SK-N-SH treated with all-trans-retinoic acid at 6 μM for 48 hours (cell line): ENCODE data around the gene EFNA1.

Experiments
- ATAC-seq: fragments of 200-7000 bp; cut with Tn5 transposase; 3 replicates; pipeline ENCODE4 v1.9.1; 2020; ENCODE audit warnings: mild to moderate bottlenecking, moderate library complexity
- BACH2 ChIP-seq: fragments of 250-450 bp; sonication (Bioruptor Pico); IDR thresholded peaks from 2 replicates; pipeline ENCODE4 v1.9.0; 2021; ENCODE audit warnings: mild to moderate bottlenecking, borderline replicate concordance
- CSDC2 ChIP-seq: fragments of 250-450 bp; sonication (Bioruptor Pico); IDR thresholded peaks from 2 replicates; pipeline ENCODE4 v1.5.0; 2020; ENCODE audit warnings: mild to moderate bottlenecking, moderate library complexity
- ESRRG ChIP-seq: fragments of 250-450 bp; sonication (Bioruptor Pico); IDR thresholded peaks from 2 replicates; pipeline ENCODE4 v1.6.1; 2021; ENCODE audit warnings: mild to moderate bottlenecking
- GLIS3 ChIP-seq: fragments of 250-450 bp; sonication (Bioruptor Pico); IDR thresholded peaks from 2 replicates; pipeline ENCODE4 v1.5.0; 2020; ENCODE audit warnings: mild to moderate bottlenecking, moderate library complexity
- PPARA ChIP-seq: fragments of 250-450 bp; sonication (Bioruptor Pico); IDR thresholded peaks from 2 replicates; pipeline ENCODE4 v1.5.0; 2020; ENCODE audit warnings: mild to moderate bottlenecking, borderline replicate concordance
- SNAI2 ChIP-seq: fragments of 250-450 bp; sonication (Bioruptor Pico); IDR thresholded peaks from 2 replicates; pipeline ENCODE4 v1.5.0; 2020; ENCODE audit warnings: mild to moderate bottlenecking, moderate library complexity
- TCF4 ChIP-seq: fragments of 250-450 bp; sonication (Bioruptor Pico); IDR thresholded peaks from 2 replicates; pipeline ENCODE4 v1.8.0; 2021; ENCODE audit warnings: mild to moderate bottlenecking, moderate library complexity, borderline replicate concordance
- TOX ChIP-seq: fragments of 250-450 bp; sonication (Bioruptor Pico); IDR thresholded peaks from 2 replicates; pipeline ENCODE4 v1.8.0; 2021; ENCODE audit warnings: mild to moderate bottlenecking, moderate library complexity, borderline replicate concordance
- ZC3H10 ChIP-seq: fragments of 250-450 bp; sonication (Bioruptor Pico); IDR thresholded peaks from 2 replicates; pipeline ENCODE4 v1.5.1; 2021; ENCODE audit warnings: mild to moderate bottlenecking, moderate library complexity
- ZFP3 ChIP-seq: fragments of 250-450 bp; sonication (Bioruptor Pico); IDR thresholded peaks from 2 replicates; pipeline ENCODE4 v1.5.0; 2020; ENCODE audit warnings: mild to moderate bottlenecking, moderate library complexity
- ZNF70 ChIP-seq: fragments of 450-650 bp; formaldehyde crosslinking; IDR thresholded peaks from 2 replicates; pipeline ENCODE4 v1.5.0; 2020; ENCODE audit warnings: mild to moderate bottlenecking, moderate library complexity
- ZNF8 ChIP-seq: fragments of 450-650 bp; formaldehyde crosslinking; IDR thresholded peaks from 2 replicates; pipeline ENCODE4 v1.5.0; 2020; ENCODE audit warnings: mild to moderate bottlenecking, moderate library complexity
- TF ChIP-seq, protein P1 (sequence below): fragments of 250-450 bp; sonication (Bioruptor Pico); IDR thresholded peaks from 2 replicates; pipeline ENCODE4 v1.8.0; 2021; ENCODE audit warnings: low read depth, mild to moderate bottlenecking, moderate library complexity, borderline replicate concordance
- TF ChIP-seq, protein P2 (sequence below): fragments of 250-450 bp; sonication (Bioruptor Pico); IDR thresholded peaks from 2 replicates; pipeline ENCODE4 v1.5.1; 2021; ENCODE audit warnings: mild to moderate bottlenecking, moderate library complexity
- TF ChIP-seq, protein P3 (sequence below): fragments of 250-450 bp; sonication (Bioruptor Pico); IDR thresholded peaks from 2 replicates; pipeline ENCODE4 v1.5.0; 2020; ENCODE audit warnings: mild to moderate bottlenecking, moderate library complexity
- TF ChIP-seq, protein P4 (sequence below): fragments of 250-450 bp; sonication (Bioruptor Pico); IDR thresholded peaks from 2 replicates; pipeline ENCODE4 v1.5.1; 2020; ENCODE audit warnings: low read depth, mild to moderate bottlenecking, moderate library complexity

The EFNA1 gene

DNA sequence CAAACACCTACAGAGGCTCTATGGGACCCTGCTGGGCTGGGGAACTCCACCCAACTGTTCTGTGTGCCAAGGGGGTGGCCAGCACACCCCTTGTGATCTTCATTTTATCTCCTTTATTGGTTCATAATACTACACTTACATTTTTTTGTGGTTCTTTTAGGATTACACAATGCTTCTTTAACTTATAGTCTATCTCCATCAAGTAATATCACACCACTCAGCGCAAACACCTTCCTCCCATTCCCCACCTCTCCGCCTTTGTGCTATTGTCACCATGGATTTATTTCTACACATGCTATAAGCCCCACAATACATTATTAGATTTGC, 33.1 kb upstream of the EFNA1 start:
- peak; percentile 2; the same call in 2 of the 3 replicates for ATAC-seq
- TF ChIP-seq BACH2 (CRISPR knock-in tag) (no peak), ZC3H10 (no peak), ZNF70 (CRISPR knock-in tag) (no peak), ZNF8 (CRISPR knock-in tag) (no peak), ZFP3 (CRISPR knock-in tag) (no peak), TCF4 (CRISPR knock-in tag) (no peak), CSDC2 (CRISPR knock-in tag) (no peak), SNAI2 (CRISPR knock-in tag) (no peak), PPARA (CRISPR knock-in tag) (no peak), ESRRG (no peak)
- TF ChIP-seq, protein P1, sequence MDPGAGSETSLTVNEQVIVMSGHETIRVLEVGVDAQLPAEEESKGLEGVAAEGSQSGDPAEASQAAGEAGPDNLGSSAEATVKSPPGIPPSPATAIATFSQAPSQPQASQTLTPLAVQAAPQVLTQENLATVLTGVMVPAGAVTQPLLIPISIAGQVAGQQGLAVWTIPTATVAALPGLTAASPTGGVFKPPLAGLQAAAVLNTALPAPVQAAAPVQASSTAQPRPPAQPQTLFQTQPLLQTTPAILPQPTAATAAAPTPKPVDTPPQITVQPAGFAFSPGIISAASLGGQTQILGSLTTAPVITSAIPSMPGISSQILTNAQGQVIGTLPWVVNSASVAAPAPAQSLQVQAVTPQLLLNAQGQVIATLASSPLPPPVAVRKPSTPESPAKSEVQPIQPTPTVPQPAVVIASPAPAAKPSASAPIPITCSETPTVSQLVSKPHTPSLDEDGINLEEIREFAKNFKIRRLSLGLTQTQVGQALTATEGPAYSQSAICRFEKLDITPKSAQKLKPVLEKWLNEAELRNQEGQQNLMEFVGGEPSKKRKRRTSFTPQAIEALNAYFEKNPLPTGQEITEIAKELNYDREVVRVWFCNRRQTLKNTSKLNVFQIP (CRISPR knock-in tag), result no peak
- TF ChIP-seq, protein P2, sequence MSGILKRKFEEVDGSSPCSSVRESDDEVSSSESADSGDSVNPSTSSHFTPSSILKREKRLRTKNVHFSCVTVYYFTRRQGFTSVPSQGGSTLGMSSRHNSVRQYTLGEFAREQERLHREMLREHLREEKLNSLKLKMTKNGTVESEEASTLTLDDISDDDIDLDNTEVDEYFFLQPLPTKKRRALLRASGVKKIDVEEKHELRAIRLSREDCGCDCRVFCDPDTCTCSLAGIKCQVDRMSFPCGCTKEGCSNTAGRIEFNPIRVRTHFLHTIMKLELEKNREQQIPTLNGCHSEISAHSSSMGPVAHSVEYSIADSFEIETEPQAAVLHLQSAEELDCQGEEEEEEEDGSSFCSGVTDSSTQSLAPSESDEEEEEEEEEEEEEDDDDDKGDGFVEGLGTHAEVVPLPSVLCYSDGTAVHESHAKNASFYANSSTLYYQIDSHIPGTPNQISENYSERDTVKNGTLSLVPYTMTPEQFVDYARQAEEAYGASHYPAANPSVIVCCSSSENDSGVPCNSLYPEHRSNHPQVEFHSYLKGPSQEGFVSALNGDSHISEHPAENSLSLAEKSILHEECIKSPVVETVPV (CRISPR knock-in tag), result no peak
- TF ChIP-seq, all 23 proteins: peak for 0

DNA sequence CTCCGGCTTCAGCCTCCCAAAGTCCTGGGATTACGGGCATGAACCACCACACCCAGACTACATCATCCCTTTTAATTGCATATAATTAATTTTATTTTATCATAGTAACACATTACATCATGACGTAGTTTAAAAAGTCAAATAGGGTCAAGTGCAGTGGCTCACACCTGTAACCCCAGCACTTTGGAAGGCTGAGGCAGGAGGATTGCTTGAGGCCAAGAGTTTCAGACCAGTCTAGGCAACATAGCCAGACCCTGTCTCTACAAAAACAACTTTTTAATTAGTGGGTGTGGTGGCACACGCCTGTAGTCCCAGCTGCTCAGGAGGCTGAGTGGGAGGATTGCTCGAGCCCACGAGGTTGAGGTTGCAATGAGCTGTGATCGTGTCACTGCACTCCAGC, 28.3 kb upstream of the EFNA1 start:
- TF ChIP-seq, protein P3, sequence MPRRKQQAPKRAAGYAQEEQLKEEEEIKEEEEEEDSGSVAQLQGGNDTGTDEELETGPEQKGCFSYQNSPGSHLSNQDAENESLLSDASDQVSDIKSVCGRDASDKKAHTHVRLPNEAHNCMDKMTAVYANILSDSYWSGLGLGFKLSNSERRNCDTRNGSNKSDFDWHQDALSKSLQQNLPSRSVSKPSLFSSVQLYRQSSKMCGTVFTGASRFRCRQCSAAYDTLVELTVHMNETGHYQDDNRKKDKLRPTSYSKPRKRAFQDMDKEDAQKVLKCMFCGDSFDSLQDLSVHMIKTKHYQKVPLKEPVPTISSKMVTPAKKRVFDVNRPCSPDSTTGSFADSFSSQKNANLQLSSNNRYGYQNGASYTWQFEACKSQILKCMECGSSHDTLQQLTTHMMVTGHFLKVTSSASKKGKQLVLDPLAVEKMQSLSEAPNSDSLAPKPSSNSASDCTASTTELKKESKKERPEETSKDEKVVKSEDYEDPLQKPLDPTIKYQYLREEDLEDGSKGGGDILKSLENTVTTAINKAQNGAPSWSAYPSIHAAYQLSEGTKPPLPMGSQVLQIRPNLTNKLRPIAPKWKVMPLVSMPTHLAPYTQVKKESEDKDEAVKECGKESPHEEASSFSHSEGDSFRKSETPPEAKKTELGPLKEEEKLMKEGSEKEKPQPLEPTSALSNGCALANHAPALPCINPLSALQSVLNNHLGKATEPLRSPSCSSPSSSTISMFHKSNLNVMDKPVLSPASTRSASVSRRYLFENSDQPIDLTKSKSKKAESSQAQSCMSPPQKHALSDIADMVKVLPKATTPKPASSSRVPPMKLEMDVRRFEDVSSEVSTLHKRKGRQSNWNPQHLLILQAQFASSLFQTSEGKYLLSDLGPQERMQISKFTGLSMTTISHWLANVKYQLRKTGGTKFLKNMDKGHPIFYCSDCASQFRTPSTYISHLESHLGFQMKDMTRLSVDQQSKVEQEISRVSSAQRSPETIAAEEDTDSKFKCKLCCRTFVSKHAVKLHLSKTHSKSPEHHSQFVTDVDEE, result no peak
- ATAC-seq, result no peak

DNA sequence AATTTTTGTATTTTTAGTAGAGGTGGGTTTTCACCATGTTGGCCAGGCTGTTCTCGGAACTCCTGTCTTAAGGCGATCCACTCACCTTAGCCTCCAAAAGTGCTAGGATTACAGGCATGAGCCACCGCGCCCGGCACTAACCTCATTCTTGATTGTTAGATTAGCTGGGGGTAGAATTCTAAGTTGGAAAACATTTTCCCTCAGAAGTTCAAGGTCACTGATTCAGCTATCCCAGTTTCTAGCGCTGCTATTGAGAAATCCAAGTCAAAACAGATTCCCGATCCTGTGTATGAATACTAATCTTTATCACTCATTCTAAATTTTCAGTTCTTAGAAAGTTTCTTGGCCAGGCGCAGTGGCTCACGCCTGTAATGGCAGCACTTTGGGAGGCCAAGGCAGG, 24.4 kb upstream of the EFNA1 start:
- TF ChIP-seq TOX (no peak), ZNF8 (CRISPR knock-in tag) (no peak), ESRRG (no peak), CSDC2 (CRISPR knock-in tag) (no peak), GLIS3 (CRISPR knock-in tag) (no peak)
- TF ChIP-seq, protein P2 (CRISPR knock-in tag), result no peak
- TF ChIP-seq, protein P4, sequence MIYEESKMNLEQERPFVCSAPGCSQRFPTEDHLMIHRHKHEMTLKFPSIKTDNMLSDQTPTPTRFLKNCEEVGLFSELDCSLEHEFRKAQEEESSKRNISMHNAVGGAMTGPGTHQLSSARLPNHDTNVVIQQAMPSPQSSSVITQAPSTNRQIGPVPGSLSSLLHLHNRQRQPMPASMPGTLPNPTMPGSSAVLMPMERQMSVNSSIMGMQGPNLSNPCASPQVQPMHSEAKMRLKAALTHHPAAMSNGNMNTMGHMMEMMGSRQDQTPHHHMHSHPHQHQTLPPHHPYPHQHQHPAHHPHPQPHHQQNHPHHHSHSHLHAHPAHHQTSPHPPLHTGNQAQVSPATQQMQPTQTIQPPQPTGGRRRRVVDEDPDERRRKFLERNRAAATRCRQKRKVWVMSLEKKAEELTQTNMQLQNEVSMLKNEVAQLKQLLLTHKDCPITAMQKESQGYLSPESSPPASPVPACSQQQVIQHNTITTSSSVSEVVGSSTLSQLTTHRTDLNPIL (CRISPR knock-in tag), result no peak
- TF ChIP-seq, protein P3, result no peak
- TF ChIP-seq, protein P1 (CRISPR knock-in tag), result no peak
- ATAC-seq, result no peak
